8988T (cell line): ENCODE data around the gene USP5.
"Not testable (repeated sequence)": the region's sequence is repeated elsewhere in the genome, so short reads cannot be mapped to it uniquely, and the experiment has no call there.

Source experiments
- DNase-seq: peaks from one replicate; pipeline ENCODE4 v3.0.0; 2011

The USP5 gene

GRCh38 chr12:6890789-6891645 lies 39.1 kb downstream of the USP5 start:
- DNase-seq: peak; percentile 74

GRCh38 chr12:6891646-6892001 lies 39.7 kb downstream of the USP5 start:
- DNase-seq: no peak

DNA sequence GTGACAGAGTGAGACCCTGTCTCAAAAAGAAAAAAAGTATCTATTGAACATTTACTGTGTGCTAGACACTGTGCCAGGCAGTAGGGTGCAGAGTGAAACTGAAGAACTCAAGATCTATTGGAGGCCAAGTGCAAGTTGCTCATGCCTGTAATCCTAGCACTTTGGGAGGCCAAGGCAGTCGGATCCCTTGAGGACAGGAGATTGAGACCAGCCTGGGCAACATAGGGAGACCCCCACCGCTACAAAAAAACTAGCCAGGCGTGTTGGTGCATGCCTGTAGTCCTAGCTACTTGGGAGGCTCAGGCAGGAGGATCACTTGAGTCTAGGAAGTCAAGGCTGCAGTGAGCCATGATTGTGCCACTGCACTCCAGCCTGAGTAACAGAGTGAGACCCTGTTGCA lies 40.7 kb downstream of the USP5 start:
- not testable (repeated sequence) for DNase-seq

GRCh38 chr12:6894321-6894720 lies 42.4 kb downstream of the USP5 start:
- DNase-seq: no peak

GRCh38 chr12:6896846-6897435 lies 45.0 kb downstream of the USP5 start:
- DNase-seq: no peak

DNA sequence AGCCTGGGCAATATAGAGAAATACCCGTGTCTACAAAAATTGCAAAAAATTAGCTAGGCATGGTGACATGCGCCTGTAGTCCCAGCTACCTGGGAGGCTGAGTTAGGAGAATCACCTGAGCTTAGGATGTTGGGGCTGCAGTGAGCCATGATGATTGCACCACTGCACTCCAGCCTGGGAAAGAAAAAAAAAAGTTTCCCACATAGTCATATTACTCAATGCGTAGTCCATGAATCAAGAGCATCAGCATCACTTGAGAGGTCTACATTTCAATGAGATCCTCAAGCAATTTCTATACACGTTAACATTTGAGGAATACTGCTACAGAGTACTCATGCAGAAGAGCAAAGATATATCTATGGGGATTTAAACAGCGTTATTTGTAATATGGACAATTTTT lies 47.5 kb downstream of the USP5 start:
- no peak for DNase-seq

- no peak for DNase-seq
These were observed 48.0 kb downstream of the USP5 start for GRCh38 chr12:6899837-6900519.

DNA sequence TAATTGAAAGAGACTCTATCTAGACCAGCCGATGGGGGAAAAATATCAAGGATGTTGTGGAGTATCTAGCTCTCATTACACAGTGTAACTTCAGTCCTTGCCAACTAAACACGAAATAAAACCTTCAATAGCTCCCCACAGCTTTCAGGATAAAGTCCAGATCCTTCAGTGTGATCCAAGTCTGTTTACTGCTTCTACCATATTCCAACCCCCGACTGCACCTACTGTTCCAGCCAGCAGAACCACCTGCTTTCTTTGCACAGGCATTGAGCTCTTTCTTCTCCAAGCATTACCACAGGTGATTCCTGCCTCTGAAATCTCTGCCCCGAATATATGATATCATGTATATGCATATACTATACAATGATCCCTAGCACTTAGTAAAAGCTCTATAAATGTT lies 50.5 kb downstream of the USP5 start:
- no peak for DNase-seq

- DNase-seq: no peak
These were observed 51.8 kb downstream of the USP5 start for GRCh38 chr12:6903722-6904121.

GRCh38 chr12:6904280-6905276 lies 52.6 kb downstream of the USP5 start, which contains the start of gene LRRC23:
LRRC23 (plus strand) TSS chr12:6904822; CDS start chr12:6905634, 812 bp downstream.
- DNase-seq: peak; percentile 53

DNA sequence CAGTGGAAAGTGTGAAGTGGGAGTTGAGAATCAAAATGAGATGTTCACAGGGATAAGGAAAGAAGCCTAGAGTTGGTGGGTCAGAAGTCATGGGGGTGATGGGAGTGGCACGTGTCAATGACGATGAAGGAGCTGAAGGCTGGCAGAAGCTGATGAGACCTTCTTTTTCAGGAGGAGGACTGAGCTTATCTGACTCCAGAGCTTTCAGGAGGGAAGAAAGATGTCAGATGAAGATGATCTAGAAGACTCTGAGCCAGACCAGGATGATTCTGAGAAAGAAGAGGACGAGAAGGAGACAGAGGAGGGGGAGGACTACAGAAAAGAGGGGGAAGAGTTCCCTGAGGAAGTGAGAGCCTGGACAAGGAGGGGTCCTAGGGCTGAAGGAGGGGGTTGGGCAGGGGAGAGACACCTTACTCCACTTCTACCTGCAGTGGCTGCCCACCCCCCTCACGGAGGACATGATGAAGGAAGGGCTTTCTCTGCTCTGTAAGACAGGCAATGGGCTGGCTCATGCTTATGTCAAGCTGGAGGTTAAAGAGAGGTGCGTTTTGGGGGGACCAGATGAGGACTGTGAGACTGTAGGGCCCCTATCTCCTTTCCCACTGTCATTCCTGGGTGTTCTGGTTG lies 53.6 kb downstream of the USP5 start:
- no peak for DNase-seq

DNA sequence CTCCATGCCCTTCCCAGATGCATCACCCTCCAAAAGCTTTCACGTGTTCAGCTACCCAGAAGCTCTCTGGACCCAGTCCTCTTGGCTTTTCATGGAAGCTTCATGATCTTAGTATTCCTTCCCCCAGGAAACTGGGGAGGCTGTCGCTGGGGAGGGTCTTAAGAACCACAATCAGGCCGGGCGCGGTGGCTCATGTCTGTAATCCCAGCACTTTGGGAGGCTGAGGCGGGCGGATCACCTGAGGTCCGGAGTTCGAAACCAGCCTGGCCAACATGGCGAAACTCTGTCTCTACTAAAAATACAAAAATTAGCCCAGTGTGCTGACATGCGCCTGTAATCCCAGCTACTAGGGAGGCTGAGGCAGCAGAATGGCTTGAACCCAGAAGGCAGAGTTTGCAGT lies 56.2 kb downstream of the USP5 start:
- DNase-seq: not testable (repeated sequence)

- DNase-seq: no peak
These were observed 57.6 kb downstream of the USP5 start for GRCh38 chr12:6909421-6910145.

GRCh38 chr12:6912164-6912935 lies 60.4 kb downstream of the USP5 start:
- DNase-seq: no peak

DNA sequence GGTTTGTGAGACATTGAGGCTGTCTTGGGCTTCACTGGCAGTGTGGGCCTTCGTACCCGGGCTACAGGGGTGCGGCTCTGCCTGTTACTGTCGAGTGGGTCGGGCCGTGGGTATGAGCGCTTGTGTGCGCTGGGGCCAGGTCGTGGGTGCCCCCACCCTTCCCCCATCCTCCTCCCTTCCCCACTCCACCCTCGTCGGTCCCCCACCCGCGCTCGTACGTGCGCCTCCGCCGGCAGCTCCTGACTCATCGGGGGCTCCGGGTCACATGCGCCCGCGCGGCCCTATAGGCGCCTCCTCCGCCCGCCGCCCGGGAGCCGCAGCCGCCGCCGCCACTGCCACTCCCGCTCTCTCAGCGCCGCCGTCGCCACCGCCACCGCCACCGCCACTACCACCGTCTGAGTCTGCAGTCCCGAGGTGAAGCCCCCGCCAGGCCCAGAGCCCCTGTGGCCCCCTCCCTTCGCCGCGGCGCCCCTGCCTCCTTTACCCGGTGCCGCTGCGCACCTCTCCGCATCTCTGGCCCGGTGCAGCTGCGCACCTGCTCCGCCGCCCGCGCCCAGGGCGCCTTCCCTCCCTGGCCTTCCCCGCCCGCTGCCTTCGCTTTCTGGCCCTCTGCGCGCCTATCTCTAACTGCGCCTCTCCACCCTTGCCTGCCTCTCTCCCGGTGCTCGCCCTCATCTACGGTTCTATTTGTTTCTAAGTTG lies 62.4 kb downstream of the USP5 start, which contains the start of gene ENO2:
Gene ENO2 (plus strand): TSS at position 335 of the 701 bp plus-strand sequence. CDS start 1,253 bp downstream, outside the sequence.
- peak; percentile 46 for DNase-seq

- DNase-seq: no peak
These were observed 63.2 kb downstream of the USP5 start for GRCh38 chr12:6914947-6915788.

- no peak for DNase-seq
These were observed 63.9 kb downstream of the USP5 start for GRCh38 chr12:6915789-6916285.
